SH-SY5Y (cell line): ENCODE measurements around the gene OR6F1.

Experiments used
- GATA2 ChIP-seq: IDR thresholded peaks from 2 replicates; pipeline ENCODE4 v1.6.1; 2011; ENCODE audit warnings: mild to moderate bottlenecking, low read depth, low read length
- GATA3 ChIP-seq: IDR thresholded peaks from 2 replicates; pipeline ENCODE4 v1.6.1; 2011; ENCODE audit warnings: low read depth, mild to moderate bottlenecking, low read length, moderate library complexity

DNA sequence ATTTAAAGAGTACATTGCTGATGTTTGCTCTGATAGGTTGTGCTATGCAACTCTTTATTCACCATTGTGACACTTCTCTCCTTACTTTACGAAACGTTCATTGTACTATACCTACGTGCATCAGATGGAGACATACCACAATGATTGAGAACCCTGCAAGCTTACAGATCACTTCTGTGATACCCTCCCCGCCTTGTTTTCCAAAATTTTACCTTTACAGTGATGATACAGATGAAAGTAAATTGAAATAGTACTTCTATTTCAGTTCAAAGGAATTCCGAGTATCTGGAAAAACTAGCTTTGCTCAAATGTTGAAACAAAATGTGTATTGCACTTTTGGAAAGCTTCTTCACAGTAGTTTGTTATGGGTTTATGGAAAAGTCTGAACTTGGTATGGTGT, 25.3 kb upstream of the OR6F1 start:
- TF ChIP-seq GATA2: no peak
- TF ChIP-seq GATA3: no peak
